ENCODE measurements around the gene UNC80. TPM values are rescaled to one million over a fixed set of nuclear protein-coding genes. Genes with fewer than 3 reads are reported as not detected.

UNC80 gene
- total and polyA plus RNA-seq, 2 of the 13 experiments (the other 11 are each of a cell fraction or from before 2014, with no cell fraction given), result not detected

- TF ChIP-seq MLXIP (CRISPR knock-in tag; IDR thresholded peaks at IDR 0.05; ENCODE audit: borderline replicate concordance) (no peak), HNF4G (IDR thresholded peaks at IDR 0.05; ENCODE audit: borderline replicate concordance, low read depth, low read length) (no peak), HNF4G (CRISPR knock-in tag; IDR thresholded peaks at IDR 0.05; ENCODE audit: borderline replicate concordance, low read depth) (no peak)
Measured at GRCh38 chr2:209809256-209809655, 37.6 kb downstream of the UNC80 start (continued).

- in situ Hi-C loops (cut with HindIII; ENCODE audit: extremely low pct_ligation_motif_present, low pct_unique_long_range_greater_than_20kb), result no loop called here
- POLR2A ChIA-PET, result no interaction called here
- 13% methylated on average over 8 of the region's 8 CpGs for WGBS (ENCODE audit: low lambda C conversion rate)
- Histone ChIP-seq H4K20me1 (ENCODE audit: insufficient read depth, low read length) (no peaks in the 10 kb centered on the region), H3K9me3 (ENCODE audit: low read length) (no peaks in the 10 kb centered on the region), H3K9ac (ENCODE audit: insufficient read depth, low read depth, low read length) (no peak overlapping the region), H2AFZ (ENCODE audit: low read length) (no peak overlapping the region), H3K36me3 (replicated peaks in 1 of 2; ENCODE audit: control insufficient read depth in 1 of 2, insufficient read depth in 2 of 2, low read length in 2 of 2) (no peaks in the 10 kb centered on the region), H3K4me2 (ENCODE audit: low read depth, low read length) (no peak overlapping the region), H3K4me1 (ENCODE audit: insufficient read depth, low read length) (no peaks in the 10 kb centered on the region), H3K79me2 (ENCODE audit: insufficient read depth, low read length) (no peaks in the 10 kb centered on the region), H3K27me3 (ENCODE audit: control insufficient read depth in 1 of 2, insufficient read depth in 2 of 2, low read length in 2 of 2) (no peaks in the 10 kb centered on the region), H3K27ac (ENCODE audit: extremely low read length, insufficient read depth, low read length) (no peak overlapping the region), H3K4me3 (replicated peaks in 1 of 3; ENCODE audit: insufficient read depth in 1 of 3, low read depth in 2 of 3, low read length in 3 of 3) (no peak overlapping the region)
- intact Hi-C loops (cut with micrococcal nuclease; ENCODE audit: unreplicated experiment), result no loop called here
- BruUV-seq (replicated peaks), result no TSS peak
- DNase-seq (ENCODE audit: low spot score) (no peak), FAIRE-seq (no peak), ATAC-seq (no peak)
- TF ChIP-seq SP5 (CRISPR knock-in tag; IDR thresholded peaks at IDR 0.05; ENCODE audit: borderline replicate concordance, low read depth) (no peak), ZNF761 (CRISPR knock-in tag; conservative IDR thresholded peaks at IDR 0.05) (no peak), ZNF275 (CRISPR knock-in tag; IDR thresholded peaks at IDR 0.05; ENCODE audit: borderline replicate concordance) (no peak), NFE2L2 (IDR thresholded peaks at IDR 0.05; ENCODE audit: low read length) (no peak), ZBTB38 (CRISPR knock-in tag; IDR thresholded peaks at IDR 0.05) (no peak), CREB1 (IDR thresholded peaks at IDR 0.05) (no peak), CREB1 (CRISPR knock-in tag; IDR thresholded peaks at IDR 0.05) (no peak), ZNF496 (CRISPR knock-in tag; IDR thresholded peaks at IDR 0.05; ENCODE audit: insufficient replicate concordance) (no peak), THYN1 (CRISPR knock-in tag; IDR thresholded peaks at IDR 0.05; ENCODE audit: borderline replicate concordance, low read depth) (no peak), ZNF3 (CRISPR knock-in tag; IDR thresholded peaks at IDR 0.05) (no peak), SOX5 (CRISPR knock-in tag; IDR thresholded peaks at IDR 0.05; ENCODE audit: borderline replicate concordance) (no peak), EEA1 (CRISPR knock-in tag; IDR thresholded peaks at IDR 0.05; ENCODE audit: borderline replicate concordance) (no peak), HCFC1 (IDR thresholded peaks at IDR 0.05; ENCODE audit: low read depth, low read length) (no peak)
- CTCF ChIA-PET (ENCODE audit: low intra/inter-chr PET ratio, low total read pairs), result no interaction called here
Measured at GRCh38 chr2:209817844-209818271, 46.2 kb downstream of the UNC80 start.
